HG03575 (cell line): ENCODE results near the gene KLC1.

Source experiments
- ATAC-seq: cut with Tn5 transposase; IDR thresholded peaks from one replicate; pipeline ENCODE4 v1.9.1; 2021; ENCODE audit not compliant: unreplicated experiment, insufficient number of reproducible peaks, low FRiP score; ENCODE audit errors: extremely low read depth

KLC1 gene

DNA sequence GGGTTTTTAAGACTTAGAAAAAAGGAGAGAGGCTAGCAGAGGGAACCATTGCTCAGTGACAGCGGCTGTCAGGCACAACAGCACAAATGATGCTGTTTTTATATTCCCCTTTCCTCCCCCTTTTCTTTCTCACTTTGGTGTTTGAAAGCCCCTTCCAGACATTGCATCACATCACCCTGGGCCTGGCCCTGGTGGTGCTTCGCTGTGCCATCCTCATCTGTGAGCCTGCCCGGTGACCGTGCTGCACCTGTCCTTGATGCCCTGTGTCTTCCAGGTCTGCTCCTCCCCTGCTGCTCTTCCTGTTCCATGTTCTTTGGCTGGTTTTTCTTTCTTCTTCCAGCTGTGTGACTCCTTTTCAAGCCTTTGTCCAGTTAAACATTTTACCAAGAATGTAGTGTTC lies 24.8 kb downstream of the KLC1 start:
- no peak for ATAC-seq

DNA sequence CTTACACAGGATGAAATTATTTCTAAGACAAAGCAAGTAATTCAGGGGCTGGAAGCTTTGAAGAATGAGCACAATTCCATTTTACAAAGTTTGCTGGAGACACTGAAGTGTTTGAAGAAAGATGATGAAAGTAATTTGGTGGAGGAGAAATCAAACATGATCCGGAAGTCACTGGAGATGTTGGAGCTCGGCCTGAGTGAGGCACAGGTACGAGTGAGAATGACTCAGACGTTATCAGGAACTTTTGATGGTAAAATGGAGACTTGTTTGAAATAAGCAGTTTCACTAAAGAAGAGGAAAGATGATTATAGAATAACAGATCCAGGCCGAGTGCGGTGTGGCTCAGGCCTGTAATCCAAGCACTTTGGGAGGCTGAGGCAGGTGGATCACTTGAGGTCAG lies 25.6 kb downstream of the KLC1 start:
- no peak for ATAC-seq

DNA sequence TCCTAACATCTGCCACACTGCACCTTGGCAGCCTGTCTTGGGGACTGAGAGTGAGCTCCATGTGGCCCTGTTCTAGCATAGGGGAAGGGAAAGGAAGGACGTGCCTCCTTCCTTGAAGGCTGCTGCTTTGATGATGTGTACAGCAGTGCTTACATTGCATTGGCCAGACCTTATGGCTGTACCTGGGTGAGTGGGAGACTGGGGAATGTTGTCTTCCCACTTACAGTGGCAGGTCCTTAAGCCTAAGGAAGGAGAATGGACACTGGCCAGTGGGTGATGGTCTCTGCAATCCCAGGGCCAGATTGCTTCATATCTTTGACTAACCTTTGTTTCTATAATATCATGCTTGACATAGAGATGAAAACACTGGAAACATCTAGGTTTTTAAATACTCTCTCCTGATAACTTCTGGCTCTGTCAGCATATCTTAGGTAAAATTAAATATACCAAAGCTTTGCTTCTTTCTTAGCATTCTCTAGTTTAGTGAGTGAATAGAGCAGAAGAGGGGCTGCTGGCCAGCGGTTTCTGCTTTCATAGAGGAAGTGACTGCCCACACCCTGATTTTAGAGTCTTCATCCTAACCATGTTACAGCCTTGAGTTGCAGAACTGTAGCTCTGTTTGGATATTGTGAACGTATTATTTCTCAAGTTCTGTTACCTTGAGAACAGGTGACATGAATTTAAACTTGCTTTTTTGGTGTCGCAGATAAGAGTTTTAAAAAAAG lies 27.2 kb downstream of the KLC1 start:
- no peak for ATAC-seq

DNA sequence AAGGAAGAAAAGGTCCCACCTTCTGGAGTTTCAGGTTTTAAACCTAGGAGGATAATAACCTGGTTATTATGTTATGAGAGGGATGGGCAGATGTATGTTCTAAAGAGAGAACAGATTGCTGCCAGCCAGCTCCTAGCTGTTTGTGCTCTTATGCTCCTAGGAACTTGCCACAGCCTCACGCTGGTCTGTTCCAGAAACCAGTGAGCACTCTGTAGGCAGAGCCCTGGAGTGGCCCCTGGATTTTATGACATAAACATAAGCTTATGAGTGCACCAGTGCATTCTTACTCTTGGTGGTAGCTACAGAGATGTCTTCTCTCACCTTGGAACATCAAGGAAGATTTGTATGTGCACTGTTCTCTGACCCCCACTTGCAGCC lies 27.7 kb downstream of the KLC1 start:
- ATAC-seq = no peak

DNA sequence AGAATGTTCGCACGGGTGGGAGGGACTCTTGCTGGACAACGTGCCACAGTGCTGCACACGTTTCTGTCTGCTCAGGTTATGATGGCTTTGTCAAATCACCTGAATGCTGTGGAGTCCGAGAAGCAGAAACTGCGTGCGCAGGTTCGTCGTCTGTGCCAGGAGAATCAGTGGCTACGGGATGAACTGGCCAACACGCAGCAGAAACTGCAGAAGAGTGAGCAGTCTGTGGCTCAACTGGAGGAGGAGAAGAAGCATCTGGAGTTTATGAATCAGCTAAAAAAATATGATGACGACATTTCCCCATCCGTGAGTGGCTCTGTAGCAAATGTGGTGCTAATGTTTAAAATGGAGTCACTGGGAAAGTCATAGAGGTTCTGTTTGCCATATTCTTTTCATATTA lies 28.5 kb downstream of the KLC1 start:
- no peak for ATAC-seq

DNA sequence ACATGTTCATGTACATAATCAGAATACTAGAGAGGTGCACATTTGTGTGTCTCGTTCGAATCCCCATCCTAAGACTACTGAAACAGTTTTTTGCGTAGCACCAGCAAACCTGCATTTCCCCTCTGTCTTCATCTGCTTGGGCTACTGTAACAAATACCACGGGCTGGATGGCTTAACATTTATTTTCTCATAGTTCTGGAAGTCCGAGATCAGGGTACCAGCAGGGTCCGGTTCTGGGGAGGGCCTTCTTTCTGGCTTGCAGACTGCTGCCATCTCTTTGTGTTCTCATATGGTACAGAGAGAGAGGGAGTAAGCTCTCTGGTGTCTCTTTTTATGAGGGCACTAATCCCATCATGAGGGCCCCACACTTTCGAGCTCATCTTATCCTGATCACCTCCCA lies 30.6 kb downstream of the KLC1 start:
- no peak for ATAC-seq

DNA sequence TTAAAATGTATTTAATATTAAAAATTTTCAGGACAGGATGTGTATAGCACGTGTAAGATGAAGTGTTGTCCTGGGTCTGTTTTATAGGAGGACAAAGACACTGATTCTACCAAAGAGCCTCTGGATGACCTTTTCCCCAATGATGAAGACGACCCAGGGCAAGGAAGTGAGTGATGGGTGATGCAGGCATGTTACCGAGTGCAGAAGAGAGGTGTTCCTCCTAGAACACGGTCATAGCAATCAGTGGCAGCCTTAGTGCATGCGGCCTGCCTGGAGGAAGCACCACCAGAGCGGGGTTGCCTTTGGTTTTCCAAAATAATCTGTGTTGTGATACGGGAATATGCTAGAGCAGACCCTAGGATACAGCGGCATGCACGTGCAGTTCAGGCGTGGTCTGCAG lies 33.0 kb downstream of the KLC1 start:
- ATAC-seq = no peak

DNA sequence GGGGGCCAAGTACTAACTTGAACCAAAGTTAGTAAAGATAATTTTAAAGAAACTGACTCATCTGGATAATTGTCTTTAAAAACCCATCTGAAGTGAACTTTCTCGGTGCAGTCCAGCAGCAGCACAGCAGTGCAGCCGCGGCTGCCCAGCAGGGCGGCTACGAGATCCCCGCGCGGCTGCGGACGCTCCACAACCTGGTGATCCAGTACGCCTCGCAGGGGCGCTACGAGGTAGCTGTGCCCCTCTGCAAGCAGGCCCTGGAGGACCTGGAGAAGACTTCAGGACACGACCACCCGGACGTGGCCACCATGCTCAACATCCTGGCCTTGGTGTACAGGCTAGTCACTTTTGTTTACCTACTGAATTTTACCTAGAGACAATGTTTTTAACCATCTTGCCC lies 33.6 kb downstream of the KLC1 start:
- no peak for ATAC-seq

DNA sequence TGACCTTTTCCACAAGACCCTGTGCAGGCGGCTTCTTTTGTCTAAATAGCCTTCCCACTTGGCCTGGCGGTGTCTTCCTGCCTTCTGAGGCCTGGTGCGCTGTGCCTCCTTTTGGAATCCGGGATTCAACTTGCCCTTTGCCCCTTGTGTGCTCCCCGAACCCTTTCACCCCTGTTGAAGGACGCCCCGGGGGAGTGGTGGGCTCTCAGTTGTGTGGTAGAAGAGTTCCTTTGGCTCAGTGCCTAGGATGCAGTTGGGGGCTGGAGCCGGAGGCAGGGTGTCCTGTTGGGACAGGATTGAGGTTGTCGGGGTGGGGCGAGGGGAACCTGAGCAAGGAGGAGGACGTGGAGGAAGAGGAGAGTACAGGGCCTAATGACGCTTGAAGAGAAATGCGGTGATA lies 34.5 kb downstream of the KLC1 start:
- no peak for ATAC-seq

DNA sequence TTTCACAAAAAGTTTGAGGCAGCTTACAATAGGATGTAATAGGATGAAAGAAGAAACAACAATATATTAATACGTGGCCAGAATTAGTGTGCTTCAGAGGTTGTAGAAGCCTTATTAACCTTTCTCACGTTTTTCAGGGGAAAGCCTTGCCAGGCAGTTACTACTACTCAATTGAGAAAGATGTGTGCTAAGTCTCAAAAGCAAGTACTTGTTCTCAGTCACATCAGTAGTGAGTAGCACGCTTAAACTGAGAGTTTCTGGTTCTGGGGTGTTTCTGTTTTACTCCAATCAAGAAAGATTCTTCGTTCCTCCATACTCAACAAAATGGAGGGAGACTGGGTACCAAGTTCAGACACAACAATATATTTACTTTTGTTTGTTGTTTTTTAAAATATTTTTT lies 38.7 kb downstream of the KLC1 start:
- no peak for ATAC-seq

DNA sequence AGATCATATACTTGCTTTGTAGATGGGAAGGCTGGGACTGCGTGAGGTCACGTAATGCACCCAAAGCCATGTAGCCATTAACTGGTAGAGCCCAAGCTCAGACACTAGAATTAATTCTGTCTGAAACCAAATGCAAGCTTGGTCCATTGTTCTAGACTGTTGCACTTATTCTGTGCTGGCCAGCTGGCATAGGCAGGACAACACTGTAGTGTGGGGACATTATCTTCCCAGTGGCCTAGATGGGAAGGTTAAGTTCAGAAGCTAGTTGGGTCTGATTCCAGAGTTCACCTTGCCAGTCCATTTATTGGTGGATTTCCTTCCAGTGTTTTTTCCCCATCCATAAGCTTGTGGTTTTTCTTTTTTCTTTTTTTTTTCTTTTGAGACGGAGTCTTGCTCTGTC lies 39.1 kb downstream of the KLC1 start:
- ATAC-seq = no peak

DNA sequence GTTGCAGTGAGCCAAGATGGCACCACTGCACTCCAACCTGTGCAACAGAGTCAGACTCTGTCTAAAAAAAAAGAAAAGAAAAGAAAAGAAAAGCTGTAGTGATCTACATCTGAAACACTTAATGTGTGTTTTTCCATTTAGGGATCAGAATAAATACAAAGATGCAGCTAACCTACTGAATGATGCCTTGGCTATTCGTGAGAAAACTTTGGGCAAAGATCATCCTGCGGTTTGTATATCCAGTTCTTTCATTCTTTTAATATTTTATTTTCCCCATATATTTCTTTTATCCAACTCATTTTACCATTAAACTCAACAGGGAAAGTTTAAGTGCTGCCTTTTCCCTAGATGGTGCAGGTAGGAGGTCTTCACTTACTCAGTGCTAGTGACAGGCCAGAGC lies 40.4 kb downstream of the KLC1 start:
- ATAC-seq = no peak

DNA sequence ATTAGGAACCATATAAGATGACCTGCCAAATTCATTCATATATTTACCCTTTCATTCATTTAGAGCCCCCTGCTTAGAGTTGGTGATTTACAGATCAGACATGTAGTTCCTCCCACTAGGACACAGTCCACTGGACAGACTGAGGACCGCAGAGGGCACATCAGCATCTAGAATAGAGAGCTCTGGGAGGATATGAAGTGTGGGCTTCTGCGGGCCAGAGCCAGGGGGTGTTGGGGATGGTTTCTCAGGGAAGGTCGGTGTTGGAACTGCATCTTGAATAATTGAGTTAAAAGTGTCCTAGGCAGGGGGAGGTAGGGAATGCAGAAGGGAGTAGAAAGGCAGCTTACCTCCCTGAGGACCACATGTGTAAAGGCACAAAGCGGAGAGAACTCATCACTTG lies 42.9 kb downstream of the KLC1 start:
- ATAC-seq = no peak

DNA sequence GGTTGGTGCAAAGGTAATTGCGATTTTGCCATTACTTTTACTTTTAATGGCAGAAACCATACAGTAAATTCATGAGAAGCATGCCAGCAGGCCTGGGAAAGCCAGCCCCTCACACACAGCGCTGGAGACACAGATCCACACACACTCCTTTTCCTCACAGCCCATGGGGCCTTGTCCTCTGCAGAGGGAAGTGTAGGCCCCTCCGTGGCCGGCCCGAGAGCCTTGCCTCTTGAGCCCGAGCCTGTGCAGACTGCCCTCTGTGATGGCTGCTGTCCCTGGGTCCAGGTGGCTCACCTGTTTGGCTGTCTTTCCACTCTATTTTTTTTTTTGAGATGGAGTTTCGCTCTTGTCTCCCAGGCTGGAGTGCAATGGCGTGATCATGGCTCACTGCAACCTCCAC lies 46.9 kb downstream of the KLC1 start:
- ATAC-seq = no peak

DNA sequence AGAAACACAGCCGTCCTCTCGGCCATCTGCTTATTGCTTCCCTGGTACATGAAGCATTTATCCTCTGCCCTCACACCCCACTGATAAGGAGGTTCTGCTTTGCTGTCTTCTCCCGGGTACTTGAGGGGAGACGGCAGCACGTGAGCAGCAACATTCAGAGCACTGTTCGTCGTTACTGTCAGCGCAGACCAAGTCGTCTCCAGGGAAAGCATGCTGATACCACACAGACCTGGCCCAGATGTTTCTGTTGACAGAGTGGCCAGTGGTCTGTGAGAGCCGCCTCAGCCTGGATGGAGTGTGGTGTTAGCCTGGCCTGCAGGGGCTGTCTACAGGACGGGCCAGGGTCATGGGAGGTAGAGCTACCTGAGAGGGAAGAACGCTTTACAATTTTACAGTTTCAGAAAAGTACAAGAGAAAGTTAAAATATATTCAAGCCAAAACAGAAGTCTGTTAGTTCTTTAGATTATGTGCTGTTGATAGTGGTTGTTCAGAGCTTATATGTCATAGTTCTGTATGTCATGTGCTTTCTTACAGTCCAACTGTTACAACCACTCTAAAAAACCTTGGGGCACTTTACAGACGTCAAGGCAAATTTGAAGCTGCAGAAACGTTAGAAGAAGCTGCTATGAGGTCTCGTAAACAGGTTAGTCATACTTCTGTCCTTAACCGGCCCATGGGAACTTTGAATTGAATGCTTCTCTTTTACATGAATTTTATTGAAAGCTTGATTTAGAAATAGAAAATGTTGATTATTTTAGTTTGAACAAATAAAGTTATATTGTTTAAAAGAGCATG lies 48.1 kb downstream of the KLC1 start:
- ATAC-seq = no peak

DNA sequence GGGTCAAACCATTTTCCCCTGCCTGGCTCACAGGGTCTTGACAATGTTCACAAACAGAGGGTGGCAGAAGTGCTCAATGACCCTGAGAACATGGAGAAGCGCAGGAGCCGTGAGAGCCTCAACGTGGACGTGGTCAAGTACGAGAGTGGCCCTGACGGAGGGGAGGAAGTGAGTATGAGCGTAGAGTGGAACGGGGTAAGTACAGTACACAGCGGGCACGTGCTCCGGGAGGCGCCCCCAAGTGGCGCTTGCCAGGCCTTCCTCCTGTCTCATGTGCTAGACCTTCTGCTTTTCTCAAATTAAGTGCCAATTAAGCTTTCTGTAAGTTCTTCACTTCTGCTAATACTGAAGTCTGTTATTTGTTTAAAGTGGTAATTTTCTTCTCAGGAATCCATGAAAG lies 50.3 kb downstream of the KLC1 start:
- ATAC-seq = no peak

DNA sequence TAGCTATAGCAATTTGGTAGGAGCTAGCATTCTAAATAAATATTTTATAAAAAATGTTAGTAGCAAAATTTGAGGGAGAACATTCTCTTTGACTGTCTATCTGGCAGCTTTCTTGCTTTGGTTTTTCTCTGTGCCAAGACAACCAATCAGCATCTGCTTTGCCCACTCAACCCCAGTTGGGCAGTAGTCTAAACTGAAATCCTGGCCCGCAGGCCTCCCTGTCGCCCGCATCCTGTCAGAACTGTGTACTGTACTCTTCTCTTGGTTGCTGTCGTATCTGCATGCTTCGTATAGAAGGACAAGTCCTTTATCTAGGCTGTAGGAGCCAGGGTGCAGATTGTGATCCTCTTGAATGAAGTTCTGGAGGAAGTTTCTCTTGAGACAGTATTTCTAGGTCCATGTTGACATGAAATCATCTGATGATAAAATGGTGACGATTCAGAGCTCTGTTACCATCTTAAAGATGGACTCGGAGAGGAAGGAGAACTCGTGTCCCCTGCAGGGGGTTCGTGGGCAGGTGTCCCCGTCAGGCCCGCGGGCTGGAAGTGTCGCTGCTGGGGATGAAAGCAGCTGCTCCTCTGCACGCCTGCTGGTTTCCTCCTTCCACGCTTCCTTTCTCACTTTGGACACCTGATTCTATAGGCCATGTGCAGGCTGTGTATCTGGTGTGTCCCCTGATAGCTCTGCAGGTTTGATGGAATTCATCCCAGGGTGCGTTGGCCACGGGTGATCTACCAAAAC lies 51.6 kb downstream of the KLC1 start:
- ATAC-seq = no peak

DNA sequence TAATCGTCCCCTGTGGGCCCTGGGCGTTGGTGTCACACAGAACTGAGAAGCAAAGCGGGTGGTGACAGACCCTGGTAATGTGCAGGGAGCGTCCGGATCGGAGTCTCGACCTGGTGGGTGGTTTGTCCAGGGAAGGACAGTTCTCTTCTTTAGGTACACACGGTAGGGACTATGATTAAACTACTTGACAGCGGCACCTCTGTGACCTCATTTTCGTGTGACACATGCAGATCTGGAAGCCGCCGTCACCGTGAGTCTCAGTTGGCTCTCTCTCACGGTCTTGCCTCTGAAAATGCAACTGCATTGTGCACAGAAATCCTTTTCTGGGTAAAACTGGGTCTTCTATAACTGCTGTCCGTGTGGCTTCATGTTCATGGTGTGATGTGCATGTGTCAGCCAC lies 54.1 kb downstream of the KLC1 start:
- no peak for ATAC-seq

DNA sequence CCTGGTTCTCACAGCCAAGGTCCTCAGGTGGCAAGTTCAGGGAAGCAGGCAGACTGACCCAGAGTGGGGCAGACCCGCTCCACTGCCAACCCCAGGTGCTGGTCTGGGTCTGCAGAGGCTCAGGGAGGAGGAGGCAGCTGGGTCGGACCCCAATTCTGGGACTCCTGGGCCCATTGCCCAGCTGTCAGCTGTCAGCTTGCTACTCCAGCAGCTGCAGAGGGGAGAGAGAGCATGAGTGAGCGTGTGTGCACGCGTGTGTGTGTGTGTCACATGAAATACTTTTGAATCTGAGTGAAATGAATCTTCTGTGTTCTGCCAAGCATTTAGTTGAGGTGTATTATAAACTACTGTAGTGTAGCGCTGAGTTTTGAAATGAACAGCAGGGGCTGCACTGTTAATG lies 55.5 kb downstream of the KLC1 start:
- no peak for ATAC-seq

DNA sequence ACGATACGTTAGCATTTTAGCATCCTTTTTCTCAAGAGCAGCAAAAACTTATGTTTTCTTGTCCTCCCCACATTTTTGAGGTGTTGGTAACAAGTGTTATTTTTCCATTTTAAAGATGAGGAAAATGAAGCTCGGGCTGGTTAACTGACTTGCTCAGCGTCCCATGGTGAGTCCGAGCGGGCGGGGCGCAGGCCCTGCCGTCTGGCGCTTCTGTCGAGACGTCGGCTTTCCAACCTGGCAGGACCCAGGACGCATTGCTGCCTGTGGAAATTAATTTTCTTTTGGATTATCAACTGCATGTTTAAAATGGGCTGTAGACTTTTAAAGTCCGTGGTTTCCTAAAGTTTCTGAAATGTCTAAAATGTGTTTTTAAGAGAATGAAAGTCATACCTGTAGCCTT lies 55.9 kb downstream of the KLC1 start:
- no peak for ATAC-seq
